PC-3 (cell line): ENCODE data around the gene SUPT7L.
"Not testable (repeated sequence)": the region's sequence is repeated elsewhere in the genome, so short reads cannot be mapped to it uniquely, and the experiment has no call there.

Source experiments
- CTCF ChIP-seq: fragments of 300-600 bp; sonication (generic); conservative IDR thresholded peaks from 2 replicates; pipeline ENCODE4 v1.5.1; 2017; ENCODE audit warnings: antibody characterized with exemption, low read depth, mild to moderate bottlenecking, low read length
- EZH2 ChIP-seq: fragments of 300-600 bp; sonication (generic); IDR thresholded peaks from one replicate; pipeline ENCODE4 v1.6.1; 2017; ENCODE audit warnings: antibody characterized with exemption, mild to moderate bottlenecking, low read length; ENCODE audit not compliant: unreplicated experiment

- not testable (repeated sequence) for TF ChIP-seq CTCF, EZH2
Observed at GRCh38 chr2:27685006-27685405, 21.6 kb upstream of the SUPT7L start.
